NCI-H345 (cell line): Measurements from ENCODE around the gene SH3D19.
"Not testable (repeated sequence)": the region's sequence is repeated elsewhere in the genome, so short reads cannot be mapped to it uniquely, and the experiment has no call there.

Experiments
- DNase-seq: peaks from one replicate; lab custom pipeline; 2025; lab: John Stamatoyannopoulos, UW

SH3D19 gene

DNA sequence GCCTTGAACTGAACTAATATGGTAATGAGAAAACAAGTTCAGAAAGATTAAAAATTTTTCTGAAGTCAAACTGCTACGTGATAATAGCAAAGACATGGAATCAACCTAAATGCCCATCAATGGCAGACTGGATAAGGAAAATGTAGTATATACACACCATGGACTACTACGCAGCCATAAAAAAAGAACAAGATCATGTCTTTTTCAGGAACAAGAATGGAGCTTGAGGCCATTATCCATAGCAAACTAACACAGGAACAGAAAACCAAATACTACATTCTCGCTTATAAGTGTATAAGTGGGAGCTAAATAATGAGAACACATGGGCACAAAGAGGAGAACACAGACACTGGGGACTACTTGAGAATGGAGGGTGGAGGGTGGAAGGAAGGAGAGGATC lies 230.3 kb downstream of the SH3D19 start:
- no peak for DNase-seq

DNA sequence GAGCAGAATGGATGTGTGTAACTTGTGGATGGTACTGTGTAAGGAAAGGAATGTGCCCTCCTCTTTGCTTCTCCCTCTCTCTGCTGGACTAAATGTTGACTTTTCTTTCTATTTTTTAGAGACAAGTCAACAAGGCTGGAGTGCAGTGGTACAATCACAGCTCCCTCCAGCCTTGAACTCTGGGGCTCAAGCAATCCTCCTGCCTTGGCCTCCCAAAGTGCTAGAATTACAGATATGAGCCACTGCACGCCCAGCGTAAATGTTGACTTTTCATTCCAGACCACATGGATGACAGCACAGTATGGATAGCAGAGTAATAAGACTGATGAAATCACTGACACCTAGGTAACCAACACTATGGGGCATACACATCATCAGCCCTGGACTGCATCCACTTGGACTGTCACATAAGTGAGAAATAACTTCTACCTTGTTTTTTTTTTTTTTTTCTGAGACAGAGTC lies 231.1 kb downstream of the SH3D19 start:
- DNase-seq, result no peak

DNA sequence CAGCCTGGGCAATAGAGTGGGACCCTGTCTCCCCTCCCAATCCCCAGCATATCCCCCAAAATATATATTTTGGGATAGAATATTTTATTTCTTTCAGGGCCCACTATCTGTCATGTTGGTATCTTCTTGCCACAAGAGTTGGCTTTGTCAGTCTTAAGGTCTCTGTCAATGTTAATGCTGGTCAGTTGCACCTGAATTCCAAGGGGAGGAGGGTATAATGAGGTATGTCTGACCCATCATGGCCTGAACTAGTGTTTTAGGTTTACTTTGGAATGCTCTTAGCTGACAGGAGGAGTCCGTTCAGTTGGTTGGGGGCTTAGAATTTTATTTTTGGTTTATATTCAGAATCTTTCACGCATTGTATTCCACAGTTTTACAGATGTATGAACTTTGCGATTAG lies 232.2 kb downstream of the SH3D19 start:
- DNase-seq, result no peak

DNA sequence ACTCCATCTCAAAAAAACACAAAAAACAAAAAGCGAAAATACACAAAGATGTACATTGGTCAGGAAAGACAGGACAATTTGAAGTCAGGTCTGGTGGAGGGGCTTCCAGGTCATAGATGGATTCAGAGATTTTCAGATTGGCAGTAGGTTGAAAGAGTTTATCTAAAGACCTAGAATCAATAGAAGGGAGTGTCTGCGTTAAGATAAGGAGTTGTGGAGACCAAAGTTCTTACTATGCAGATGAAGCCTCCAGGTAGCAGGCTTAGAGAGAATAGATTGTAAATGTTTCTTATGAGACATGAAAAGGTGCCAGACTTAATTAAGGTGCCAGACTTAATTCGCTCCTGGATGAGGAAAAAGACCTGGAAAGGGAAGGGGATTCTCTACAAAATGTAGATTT lies 232.9 kb downstream of the SH3D19 start:
- DNase-seq, result no peak

DNA sequence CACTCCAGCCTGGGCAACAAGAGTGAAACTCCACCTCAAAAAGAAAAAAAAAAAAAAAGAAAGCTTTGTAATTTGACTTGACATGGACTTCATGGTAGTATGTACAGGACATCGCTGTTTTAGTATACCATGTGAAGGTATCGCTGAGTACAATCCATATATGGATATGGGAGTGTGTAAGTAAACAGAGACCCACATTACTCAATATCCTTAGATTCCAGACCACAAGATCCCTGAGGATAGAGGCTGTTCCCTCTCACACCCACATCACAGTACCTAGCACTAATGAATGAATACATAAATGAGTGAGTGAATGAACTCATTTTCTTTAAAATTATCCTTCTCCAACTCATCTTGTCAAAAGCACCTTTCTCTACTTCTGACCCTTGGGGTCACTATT lies 234.4 kb downstream of the SH3D19 start:
- DNase-seq, result no peak

DNA sequence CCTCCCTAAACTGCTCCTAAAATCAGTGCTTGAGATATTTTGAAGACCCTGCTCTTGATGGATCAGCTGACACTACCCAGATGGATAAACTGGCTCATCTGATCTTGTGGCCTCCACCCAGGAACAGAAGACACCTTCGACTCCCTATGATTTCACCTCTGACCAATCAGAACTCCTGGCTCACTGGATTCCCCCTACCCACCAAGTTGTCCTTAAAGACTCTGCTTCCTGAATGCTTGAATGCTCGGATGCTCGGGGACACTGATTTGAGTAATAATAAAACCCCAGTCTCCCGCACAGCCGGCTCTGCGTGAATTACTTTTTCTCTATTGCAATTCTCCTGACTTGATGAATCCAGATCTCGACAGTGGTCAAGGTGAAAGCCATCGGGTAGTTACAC lies 237.9 kb downstream of the SH3D19 start:
- no peak for DNase-seq

DNA sequence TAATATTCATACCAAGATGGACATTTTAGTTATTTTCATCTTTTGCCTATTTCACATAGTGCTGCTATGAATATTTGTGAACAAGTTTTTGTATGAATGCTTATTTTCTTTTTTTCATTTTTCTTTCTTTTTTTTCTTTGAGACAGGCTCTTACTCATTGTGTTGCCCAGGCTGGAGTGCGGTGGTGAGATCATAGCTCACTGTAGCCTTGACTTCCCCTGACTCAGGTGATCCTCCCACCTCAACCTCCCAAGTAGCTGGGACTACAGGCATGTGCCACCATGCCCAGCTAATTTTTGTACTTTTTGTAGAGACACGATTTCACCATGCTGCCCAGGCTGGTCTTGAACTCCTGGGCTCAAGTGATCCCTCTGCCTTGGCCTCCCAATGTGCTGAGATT lies 247.4 kb downstream of the SH3D19 start:
- DNase-seq, result not testable (repeated sequence)

DNA sequence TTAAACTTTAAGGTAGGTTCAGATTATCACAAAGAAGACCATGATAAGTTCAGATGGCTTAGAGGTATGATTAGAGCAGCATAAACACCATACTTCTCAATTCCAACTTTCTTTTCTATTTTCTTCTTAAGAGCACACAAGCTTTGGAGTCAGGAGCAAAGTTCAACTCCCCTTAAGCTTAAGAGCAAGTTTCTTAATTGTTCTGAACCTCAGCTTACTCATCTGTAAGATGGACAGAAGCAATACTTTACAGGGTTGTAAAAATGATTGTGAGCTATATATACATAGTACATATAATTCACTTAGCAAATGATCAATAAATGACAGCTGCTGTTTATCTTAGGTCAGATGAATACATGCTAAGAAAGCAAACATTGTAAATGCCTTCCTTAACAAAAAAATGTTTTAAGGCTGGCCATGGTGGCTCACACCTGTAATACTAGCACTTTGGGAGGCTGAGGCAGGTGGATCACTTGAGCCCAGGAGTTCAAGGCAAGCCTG lies 250.9 kb downstream of the SH3D19 start:
- no peak for DNase-seq
